Kidney epithelial cell (primary cell): ENCODE data around the gene DOCK4. TPM values are rescaled to one million over a fixed set of nuclear protein-coding genes. Genes with fewer than 3 reads are reported as not detected.

Source experiments
- DNase-seq: peaks from one replicate; pipeline ENCODE4 v3.0.0-alpha.2; 2010; ENCODE audit warnings: low read depth
- H3K27me3 ChIP-seq: 2 replicates; pipeline ENCODE4 v1.6.0; 2011; ENCODE audit warnings: low read length; ENCODE audit not compliant: control insufficient read depth, insufficient read depth
- H3K36me3 ChIP-seq: 2 replicates; pipeline ENCODE4 v1.5.1; 2011; ENCODE audit warnings: low read length; ENCODE audit not compliant: control insufficient read depth, insufficient read depth
- H3K4me3 ChIP-seq: 2 replicates; pipeline ENCODE4 v1.5.1; 2011; ENCODE audit warnings: low read depth, mild to moderate bottlenecking, control low read depth, low read length
- CTCF ChIP-seq: IDR thresholded peaks from 2 replicates; pipeline ENCODE4 v1.5.1; 2011; ENCODE audit warnings: mild to moderate bottlenecking, moderate library complexity, low read length, control low read depth, inconsistent platforms; ENCODE audit not compliant: insufficient read depth, poor library complexity, severe bottlenecking
- total RNA-seq: library from RNA; depleted of rRNA; stranded (reverse); fragments of >200 nt; gene quantifications from 2 replicates; pipeline ENCODE4 v1.2.3, GENCODE V29; 2015

The DOCK4 gene
- total RNA-seq, 1 donor from 2014 or later: 16.8 TPM

- no peak for DNase-seq
- Histone ChIP-seq H3K27me3 (no peaks in the 10 kb centered on the region), H3K36me3 (no peaks in the 10 kb centered on the region), H3K4me3 (peak overlapping the region; percentile 68)
- TF ChIP-seq CTCF: no peak
These were observed 609 bp downstream of the DOCK4 start for GRCh38 chr7:112205343-112206237.

- H3K4me3 ChIP-seq: peak overlapping the region; percentile 68
- no peaks in the 10 kb centered on the region for H3K36me3 ChIP-seq
- TF ChIP-seq CTCF: no peak
- no peaks in the 10 kb centered on the region for H3K27me3 ChIP-seq
- DNase-seq: no peak
These were observed 1.5 kb downstream of the DOCK4 start for GRCh38 chr7:112204499-112205342.

GRCh38 chr7:112203365-112203739 is 2.8 kb downstream of the DOCK4 start:
- Histone ChIP-seq H3K27me3 (no peaks in the 10 kb centered on the region), H3K4me3 (no peak overlapping the region), H3K36me3 (no peaks in the 10 kb centered on the region)
- no peak for DNase-seq
- no peak for TF ChIP-seq CTCF

- Histone ChIP-seq H3K27me3 (no peaks in the 10 kb centered on the region), H3K36me3 (no peaks in the 10 kb centered on the region), H3K4me3 (no peak overlapping the region)
- TF ChIP-seq CTCF: no peak
- DNase-seq: no peak
These were observed 3.4 kb downstream of the DOCK4 start for GRCh38 chr7:112202816-112203215.

GRCh38 chr7:112201839-112202238 is 4.4 kb downstream of the DOCK4 start:
- DNase-seq: no peak
- H3K36me3 ChIP-seq: no peaks in the 10 kb centered on the region
- no peak for TF ChIP-seq CTCF
- no peaks in the 10 kb centered on the region for H3K27me3 ChIP-seq
- H3K4me3 ChIP-seq: no peak overlapping the region
